ENCODE measurements around the gene TMEM132D.

DNA sequence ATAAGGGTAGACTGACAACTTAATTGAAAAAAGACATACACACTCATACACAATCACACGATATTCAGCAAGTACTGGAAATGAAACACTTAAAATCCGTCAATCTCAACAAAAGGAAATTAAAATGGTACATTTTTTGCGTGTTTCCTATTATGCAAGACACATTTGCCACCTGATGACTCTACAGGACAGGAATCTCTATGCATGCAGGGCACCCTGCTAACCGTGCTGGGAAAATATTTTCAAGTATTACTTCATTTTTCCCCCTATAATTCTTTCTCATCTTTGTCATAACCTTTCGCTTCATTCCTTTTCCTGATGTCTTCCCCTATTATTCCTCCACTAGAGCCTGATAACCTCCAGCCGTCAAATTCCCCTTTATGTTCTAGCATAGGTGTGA, 150.2 kb downstream of the TMEM132D start:
- TF ChIP-seq, protein P1, sequence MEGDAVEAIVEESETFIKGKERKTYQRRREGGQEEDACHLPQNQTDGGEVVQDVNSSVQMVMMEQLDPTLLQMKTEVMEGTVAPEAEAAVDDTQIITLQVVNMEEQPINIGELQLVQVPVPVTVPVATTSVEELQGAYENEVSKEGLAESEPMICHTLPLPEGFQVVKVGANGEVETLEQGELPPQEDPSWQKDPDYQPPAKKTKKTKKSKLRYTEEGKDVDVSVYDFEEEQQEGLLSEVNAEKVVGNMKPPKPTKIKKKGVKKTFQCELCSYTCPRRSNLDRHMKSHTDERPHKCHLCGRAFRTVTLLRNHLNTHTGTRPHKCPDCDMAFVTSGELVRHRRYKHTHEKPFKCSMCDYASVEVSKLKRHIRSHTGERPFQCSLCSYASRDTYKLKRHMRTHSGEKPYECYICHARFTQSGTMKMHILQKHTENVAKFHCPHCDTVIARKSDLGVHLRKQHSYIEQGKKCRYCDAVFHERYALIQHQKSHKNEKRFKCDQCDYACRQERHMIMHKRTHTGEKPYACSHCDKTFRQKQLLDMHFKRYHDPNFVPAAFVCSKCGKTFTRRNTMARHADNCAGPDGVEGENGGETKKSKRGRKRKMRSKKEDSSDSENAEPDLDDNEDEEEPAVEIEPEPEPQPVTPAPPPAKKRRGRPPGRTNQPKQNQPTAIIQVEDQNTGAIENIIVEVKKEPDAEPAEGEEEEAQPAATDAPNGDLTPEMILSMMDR (IDR thresholded peaks at IDR 0.05), result no peak
- TF ChIP-seq ATF1 (CRISPR knock-in tag; IDR thresholded peaks at IDR 0.05) (no peak), SOX15 (CRISPR knock-in tag; IDR thresholded peaks at IDR 0.05) (no peak), RELA (CRISPR knock-in tag; IDR thresholded peaks at IDR 0.05; ENCODE audit: borderline replicate concordance) (no peak), CBFB (CRISPR knock-in tag; IDR thresholded peaks at IDR 0.05; ENCODE audit: low read depth) (no peak)
- TF ChIP-seq, protein P2, sequence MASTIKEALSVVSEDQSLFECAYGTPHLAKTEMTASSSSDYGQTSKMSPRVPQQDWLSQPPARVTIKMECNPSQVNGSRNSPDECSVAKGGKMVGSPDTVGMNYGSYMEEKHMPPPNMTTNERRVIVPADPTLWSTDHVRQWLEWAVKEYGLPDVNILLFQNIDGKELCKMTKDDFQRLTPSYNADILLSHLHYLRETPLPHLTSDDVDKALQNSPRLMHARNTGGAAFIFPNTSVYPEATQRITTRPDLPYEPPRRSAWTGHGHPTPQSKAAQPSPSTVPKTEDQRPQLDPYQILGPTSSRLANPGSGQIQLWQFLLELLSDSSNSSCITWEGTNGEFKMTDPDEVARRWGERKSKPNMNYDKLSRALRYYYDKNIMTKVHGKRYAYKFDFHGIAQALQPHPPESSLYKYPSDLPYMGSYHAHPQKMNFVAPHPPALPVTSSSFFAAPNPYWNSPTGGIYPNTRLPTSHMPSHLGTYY (CRISPR knock-in tag; IDR thresholded peaks at IDR 0.05), result no peak
- TF ChIP-seq, protein P3, sequence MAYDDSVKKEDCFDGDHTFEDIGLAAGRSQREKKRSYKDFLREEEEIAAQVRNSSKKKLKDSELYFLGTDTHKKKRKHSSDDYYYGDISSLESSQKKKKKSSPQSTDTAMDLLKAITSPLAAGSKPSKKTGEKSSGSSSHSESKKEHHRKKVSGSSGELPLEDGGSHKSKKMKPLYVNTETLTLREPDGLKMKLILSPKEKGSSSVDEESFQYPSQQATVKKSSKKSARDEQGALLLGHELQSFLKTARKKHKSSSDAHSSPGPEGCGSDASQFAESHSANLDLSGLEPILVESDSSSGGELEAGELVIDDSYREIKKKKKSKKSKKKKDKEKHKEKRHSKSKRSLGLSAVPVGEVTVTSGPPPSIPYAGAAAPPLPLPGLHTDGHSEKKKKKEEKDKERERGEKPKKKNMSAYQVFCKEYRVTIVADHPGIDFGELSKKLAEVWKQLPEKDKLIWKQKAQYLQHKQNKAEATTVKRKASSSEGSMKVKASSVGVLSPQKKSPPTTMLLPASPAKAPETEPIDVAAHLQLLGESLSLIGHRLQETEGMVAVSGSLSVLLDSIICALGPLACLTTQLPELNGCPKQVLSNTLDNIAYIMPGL (CRISPR knock-in tag; IDR thresholded peaks at IDR 0.05), result no peak
- TF ChIP-seq, protein P4, sequence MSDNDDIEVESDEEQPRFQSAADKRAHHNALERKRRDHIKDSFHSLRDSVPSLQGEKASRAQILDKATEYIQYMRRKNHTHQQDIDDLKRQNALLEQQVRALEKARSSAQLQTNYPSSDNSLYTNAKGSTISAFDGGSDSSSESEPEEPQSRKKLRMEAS (CRISPR knock-in tag; IDR thresholded peaks at IDR 0.05), result no peak
- TF ChIP-seq, protein P5, sequence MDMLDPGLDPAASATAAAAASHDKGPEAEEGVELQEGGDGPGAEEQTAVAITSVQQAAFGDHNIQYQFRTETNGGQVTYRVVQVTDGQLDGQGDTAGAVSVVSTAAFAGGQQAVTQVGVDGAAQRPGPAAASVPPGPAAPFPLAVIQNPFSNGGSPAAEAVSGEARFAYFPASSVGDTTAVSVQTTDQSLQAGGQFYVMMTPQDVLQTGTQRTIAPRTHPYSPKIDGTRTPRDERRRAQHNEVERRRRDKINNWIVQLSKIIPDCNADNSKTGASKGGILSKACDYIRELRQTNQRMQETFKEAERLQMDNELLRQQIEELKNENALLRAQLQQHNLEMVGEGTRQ (CRISPR knock-in tag; IDR thresholded peaks at IDR 0.05), result no peak
- TF ChIP-seq, protein P6, sequence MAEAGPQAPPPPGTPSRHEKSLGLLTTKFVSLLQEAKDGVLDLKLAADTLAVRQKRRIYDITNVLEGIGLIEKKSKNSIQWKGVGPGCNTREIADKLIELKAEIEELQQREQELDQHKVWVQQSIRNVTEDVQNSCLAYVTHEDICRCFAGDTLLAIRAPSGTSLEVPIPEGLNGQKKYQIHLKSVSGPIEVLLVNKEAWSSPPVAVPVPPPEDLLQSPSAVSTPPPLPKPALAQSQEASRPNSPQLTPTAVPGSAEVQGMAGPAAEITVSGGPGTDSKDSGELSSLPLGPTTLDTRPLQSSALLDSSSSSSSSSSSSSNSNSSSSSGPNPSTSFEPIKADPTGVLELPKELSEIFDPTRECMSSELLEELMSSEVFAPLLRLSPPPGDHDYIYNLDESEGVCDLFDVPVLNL (CRISPR knock-in tag; IDR thresholded peaks at IDR 0.05; ENCODE audit: borderline replicate concordance, low read depth), result no peak

All from WTC11 (cell line).